Measurements from ENCODE around the gene KLHL40. TPM values are rescaled to one million over a fixed set of nuclear protein-coding genes. Genes with fewer than 3 reads are reported as not detected.

The KLHL40 gene
- total and polyA plus RNA-seq, 2 donors (not counting 1 experiment from before 2014, with no cell fraction given) = not detected

DNA sequence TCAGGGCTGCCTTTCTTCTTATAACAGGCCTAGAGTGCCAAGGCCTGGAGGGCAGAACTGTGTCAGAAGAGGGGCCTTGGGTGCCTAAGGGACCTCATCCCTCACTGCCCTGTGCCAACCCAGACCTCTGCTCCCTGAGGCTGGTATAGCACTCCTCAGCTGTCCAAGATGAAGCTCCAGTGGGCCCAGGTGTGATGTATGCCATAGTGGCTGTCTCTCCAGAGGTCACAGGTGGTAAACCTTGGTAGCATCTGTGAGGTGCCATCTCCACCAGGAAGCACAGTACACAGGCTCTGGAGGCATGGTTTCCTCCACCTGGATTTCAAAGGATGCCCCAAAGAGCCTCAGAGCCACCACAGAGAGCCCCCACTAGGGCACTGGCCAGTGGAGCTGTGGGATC lies 12.3 kb upstream of the KLHL40 start:
- Histone ChIP-seq H4K20me1 (ENCODE audit: control insufficient read depth, extremely low read depth, insufficient read depth, low read length) (no peaks in the 10 kb centered on the region), H3K27me3 (ENCODE audit: control insufficient read depth, insufficient read depth, low read length) (peaks cover 3% of the 10 kb centered on the region), H3K9ac (ENCODE audit: insufficient read depth, low read length) (no peak overlapping the region), H3K4me3 (replicated peaks in 1 of 4; ENCODE audit: control extremely low read depth in 1 of 4, insufficient read depth in 1 of 4, low read depth in 3 of 4, low read length in 4 of 4) (no peak overlapping the region), H3K27ac (ENCODE audit: insufficient read depth, low read length) (no peak overlapping the region), H3K4me1 (ENCODE audit: control insufficient read depth, extremely low read depth, insufficient read depth, low read length) (no peaks in the 10 kb centered on the region), H2AFZ (ENCODE audit: low read length) (no peak overlapping the region), H3K79me2 (ENCODE audit: control insufficient read depth, insufficient read depth, low read length) (no peaks in the 10 kb centered on the region), H3K9me3 (ENCODE audit: control insufficient read depth, insufficient read depth, low read depth, low read length) (no peaks in the 10 kb centered on the region), H3K36me3 (ENCODE audit: control insufficient read depth, insufficient read depth, low read length) (no peaks in the 10 kb centered on the region), H3K4me2 (ENCODE audit: extremely low read depth, insufficient read depth, low read length) (no peak overlapping the region)
- no peak for DNase-seq (ENCODE audit: low read depth in 2 of 2)
- no peak for TF ChIP-seq EZH2 (IDR thresholded peaks at IDR 0.05; ENCODE audit: low read length, missing control alignments)
- no peak for TF ChIP-seq CTCF (conservative IDR thresholded peaks at IDR 0.05 in 1 of 2, IDR thresholded peaks at IDR 0.05 in 1 of 2; ENCODE audit: low read depth in 1 of 2, low read length in 2 of 2)

DNA sequence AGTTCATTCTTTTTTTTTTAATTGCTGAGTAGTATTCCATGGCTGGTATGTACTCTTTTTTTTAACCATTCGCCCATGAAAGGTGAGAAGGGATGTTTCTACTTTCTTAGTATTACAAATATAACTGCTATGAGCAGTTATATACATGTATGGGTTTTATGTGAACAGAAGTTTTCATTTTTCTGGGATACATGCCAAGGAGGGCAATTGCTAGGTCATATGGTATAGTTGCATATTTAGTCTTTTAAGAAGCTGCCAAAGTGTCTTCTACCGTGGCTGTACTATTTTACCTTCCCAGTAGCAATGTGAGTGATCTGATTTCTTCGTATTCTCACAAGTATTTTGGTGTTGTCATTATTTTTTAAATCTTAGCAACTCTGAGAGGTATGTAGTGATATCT lies 11.2 kb upstream of the KLHL40 start:
- H3K4me2 ChIP-seq (ENCODE audit: extremely low read depth, insufficient read depth, low read length) = no peak overlapping the region
- H3K4me3 ChIP-seq (replicated peaks in 1 of 4; ENCODE audit: control extremely low read depth in 1 of 4, insufficient read depth in 1 of 4, low read depth in 3 of 4, low read length in 4 of 4) = no peak overlapping the region
- no peak overlapping the region for H2AFZ ChIP-seq (ENCODE audit: low read length)
- H3K4me1 ChIP-seq (ENCODE audit: control insufficient read depth, extremely low read depth, insufficient read depth, low read length) = no peaks in the 10 kb centered on the region
- no peaks in the 10 kb centered on the region for H3K79me2 ChIP-seq (ENCODE audit: control insufficient read depth, insufficient read depth, low read length)
- no peaks in the 10 kb centered on the region for H3K9me3 ChIP-seq (ENCODE audit: control insufficient read depth, insufficient read depth, low read depth, low read length)
- H3K27ac ChIP-seq (ENCODE audit: insufficient read depth, low read length) = no peak overlapping the region
- H3K27me3 ChIP-seq (ENCODE audit: control insufficient read depth, insufficient read depth, low read length) = peaks cover 3% of the 10 kb centered on the region
- H3K9ac ChIP-seq (ENCODE audit: insufficient read depth, low read length) = no peak overlapping the region
- peak in 1 of 2 donors; percentile 72 for DNase-seq (ENCODE audit: low read depth in 2 of 2)
- TF ChIP-seq CTCF (conservative IDR thresholded peaks at IDR 0.05 in 1 of 2, IDR thresholded peaks at IDR 0.05 in 1 of 2; ENCODE audit: low read depth in 1 of 2, low read length in 2 of 2) = no peak
- TF ChIP-seq EZH2 (IDR thresholded peaks at IDR 0.05; ENCODE audit: low read length, missing control alignments) = no peak
- no peaks in the 10 kb centered on the region for H4K20me1 ChIP-seq (ENCODE audit: control insufficient read depth, extremely low read depth, insufficient read depth, low read length)
- no peaks in the 10 kb centered on the region for H3K36me3 ChIP-seq (ENCODE audit: control insufficient read depth, insufficient read depth, low read length)

GRCh38 chr3:42675909-42676308 lies 9.4 kb upstream of the KLHL40 start:
- Histone ChIP-seq H3K36me3 (ENCODE audit: control insufficient read depth, insufficient read depth, low read length) (no peaks in the 10 kb centered on the region), H3K9me3 (ENCODE audit: control insufficient read depth, insufficient read depth, low read depth, low read length) (no peaks in the 10 kb centered on the region), H3K4me3 (replicated peaks in 1 of 4; ENCODE audit: control extremely low read depth in 1 of 4, insufficient read depth in 1 of 4, low read depth in 3 of 4, low read length in 4 of 4) (no peak overlapping the region), H3K27ac (ENCODE audit: insufficient read depth, low read length) (no peak overlapping the region), H3K4me1 (ENCODE audit: control insufficient read depth, extremely low read depth, insufficient read depth, low read length) (peaks cover 4% of the 10 kb centered on the region), H3K9ac (ENCODE audit: insufficient read depth, low read length) (no peak overlapping the region), H3K27me3 (ENCODE audit: control insufficient read depth, insufficient read depth, low read length) (no peaks in the 10 kb centered on the region), H3K4me2 (ENCODE audit: extremely low read depth, insufficient read depth, low read length) (no peak overlapping the region), H4K20me1 (ENCODE audit: control insufficient read depth, extremely low read depth, insufficient read depth, low read length) (no peaks in the 10 kb centered on the region), H2AFZ (ENCODE audit: low read length) (no peak overlapping the region), H3K79me2 (ENCODE audit: control insufficient read depth, insufficient read depth, low read length) (no peaks in the 10 kb centered on the region)
- DNase-seq (ENCODE audit: low read depth in 2 of 2) = no peak
- TF ChIP-seq CTCF (conservative IDR thresholded peaks at IDR 0.05 in 1 of 2, IDR thresholded peaks at IDR 0.05 in 1 of 2; ENCODE audit: low read depth in 1 of 2, low read length in 2 of 2) (no peak), EZH2 (IDR thresholded peaks at IDR 0.05; ENCODE audit: low read length, missing control alignments) (no peak)

All from fibroblast of lung (primary cell).